Measurements from ENCODE around the gene PRKAB2.
"Not testable (repeated sequence)": the region's sequence is repeated elsewhere in the genome, so short reads cannot be mapped to it uniquely, and the experiment has no call there.

PRKAB2 gene, protein sequence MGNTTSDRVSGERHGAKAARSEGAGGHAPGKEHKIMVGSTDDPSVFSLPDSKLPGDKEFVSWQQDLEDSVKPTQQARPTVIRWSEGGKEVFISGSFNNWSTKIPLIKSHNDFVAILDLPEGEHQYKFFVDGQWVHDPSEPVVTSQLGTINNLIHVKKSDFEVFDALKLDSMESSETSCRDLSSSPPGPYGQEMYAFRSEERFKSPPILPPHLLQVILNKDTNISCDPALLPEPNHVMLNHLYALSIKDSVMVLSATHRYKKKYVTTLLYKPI

GRCh38 chr1:147172168-147173016 lies at the start of gene PRKAB2:
TSS of gene PRKAB2 (minus strand) at chr1:147172470. CDS start at chr1:147172144, 326 bp downstream.
- peak; percentile 97 for DNase-seq (ENCODE audit: low spot score)

DNA sequence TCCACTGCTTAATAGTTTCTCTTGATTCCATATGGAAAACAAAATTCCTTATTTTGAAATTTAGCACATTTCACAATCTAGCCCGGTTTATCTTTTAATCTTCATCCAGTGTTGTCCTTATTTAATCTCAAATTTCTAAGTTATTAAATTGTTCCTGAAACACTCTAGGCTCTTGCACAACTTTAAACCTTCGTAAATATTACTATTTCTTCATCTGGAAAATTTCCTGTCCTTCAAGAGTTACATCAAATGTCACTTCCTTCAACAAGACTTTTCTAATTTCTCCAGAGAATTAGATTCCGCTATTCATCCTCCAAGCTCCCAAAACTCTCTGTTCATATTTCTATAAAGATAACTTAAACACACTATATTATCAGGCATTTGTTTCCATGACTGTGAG lies 46.3 kb upstream of the PRKAB2 start:
- no peak for DNase-seq (ENCODE audit: low spot score)

DNA sequence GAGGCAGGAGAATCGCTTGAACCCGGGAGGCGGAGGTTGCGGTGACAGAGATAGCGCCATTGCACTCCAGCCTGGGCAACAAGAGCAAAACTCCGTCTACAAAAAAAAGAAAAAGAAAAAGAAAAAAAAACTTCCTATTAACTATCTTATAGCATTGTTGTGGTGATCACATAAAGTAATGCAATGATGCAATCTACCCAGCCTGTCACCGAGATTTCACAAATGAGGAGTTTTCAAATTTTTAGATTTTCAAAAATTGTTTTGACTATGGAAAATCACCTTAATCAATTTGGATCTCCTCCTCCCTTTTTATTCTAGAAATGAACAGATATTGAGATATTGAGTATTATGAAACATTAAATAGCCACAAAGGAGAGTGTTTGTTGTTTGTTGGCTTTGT lies 44.9 kb upstream of the PRKAB2 start:
- DNase-seq (ENCODE audit: low spot score), result no peak

DNA sequence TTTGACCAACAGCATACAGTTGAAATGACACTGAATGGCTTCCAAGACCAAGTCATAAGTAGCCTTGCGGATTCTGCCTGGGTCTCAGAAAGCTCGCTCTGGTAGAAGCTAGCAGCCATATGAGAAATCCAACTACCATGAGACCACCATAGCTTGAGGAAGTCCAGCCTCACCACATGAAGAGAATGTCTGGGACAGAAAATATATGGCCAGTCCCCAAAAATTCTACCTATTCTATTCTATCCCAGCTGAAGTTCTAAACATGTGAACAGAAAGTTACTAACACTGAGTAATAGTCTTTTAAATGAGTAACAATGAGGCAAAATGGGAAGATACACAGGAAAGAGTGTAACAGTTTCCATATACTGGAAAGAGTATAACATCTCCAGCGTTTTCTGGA lies 43.9 kb upstream of the PRKAB2 start:
- DNase-seq (ENCODE audit: low spot score), result no peak

DNA sequence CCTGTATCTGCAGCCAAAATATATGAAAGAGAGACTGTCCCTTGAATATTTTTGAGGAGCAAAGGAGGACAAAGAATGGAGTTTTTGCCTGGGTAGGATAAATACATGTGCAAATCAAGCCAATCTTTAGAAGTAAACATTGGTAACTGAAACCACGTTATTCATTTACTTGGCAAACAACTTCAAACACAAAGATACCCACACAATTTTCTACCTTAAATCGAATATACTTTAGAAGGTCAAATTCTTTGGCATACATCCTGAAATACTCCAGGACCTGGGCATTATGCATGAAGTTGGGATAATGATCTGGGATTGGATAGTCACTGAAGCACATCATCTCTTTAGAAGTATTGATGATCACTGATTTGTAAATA lies 43.3 kb upstream of the PRKAB2 start:
- no peak for DNase-seq (ENCODE audit: low spot score)

DNA sequence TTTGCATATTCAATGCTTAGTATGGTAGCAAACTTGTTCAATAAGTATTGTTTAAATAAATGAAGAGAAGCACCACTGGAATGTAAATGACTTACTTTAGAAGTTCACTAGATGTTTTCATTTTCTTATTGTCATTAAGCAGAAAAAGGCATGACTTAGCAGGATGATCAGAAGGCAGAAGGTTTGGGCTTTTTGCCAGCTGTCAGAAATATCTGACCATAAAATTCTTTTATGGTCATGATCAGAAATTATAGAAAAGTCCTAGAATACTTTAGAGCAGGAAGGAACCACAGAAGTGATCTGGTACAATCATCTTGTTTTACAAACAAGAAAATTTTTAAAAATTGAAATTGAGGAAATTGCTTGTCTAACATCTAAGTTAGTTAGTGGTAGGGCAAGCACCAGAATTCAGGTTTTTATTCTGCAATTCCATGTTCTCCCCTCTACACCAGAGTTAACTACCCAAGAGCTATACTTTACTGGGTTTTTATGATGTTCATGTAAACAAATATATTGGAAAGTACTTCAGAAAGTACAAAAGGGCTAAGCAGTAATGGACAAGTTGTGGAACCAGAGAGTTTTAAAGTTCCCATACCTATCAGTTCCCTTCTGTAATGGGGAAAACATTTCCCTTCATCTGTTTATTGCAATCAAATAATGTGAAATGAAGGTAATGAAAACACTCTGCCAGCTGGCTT lies 42.7 kb upstream of the PRKAB2 start:
- DNase-seq (ENCODE audit: low spot score), result no peak

GRCh38 chr1:147214325-147214724 lies 42.1 kb upstream of the PRKAB2 start:
- no peak for DNase-seq (ENCODE audit: low spot score)

DNA sequence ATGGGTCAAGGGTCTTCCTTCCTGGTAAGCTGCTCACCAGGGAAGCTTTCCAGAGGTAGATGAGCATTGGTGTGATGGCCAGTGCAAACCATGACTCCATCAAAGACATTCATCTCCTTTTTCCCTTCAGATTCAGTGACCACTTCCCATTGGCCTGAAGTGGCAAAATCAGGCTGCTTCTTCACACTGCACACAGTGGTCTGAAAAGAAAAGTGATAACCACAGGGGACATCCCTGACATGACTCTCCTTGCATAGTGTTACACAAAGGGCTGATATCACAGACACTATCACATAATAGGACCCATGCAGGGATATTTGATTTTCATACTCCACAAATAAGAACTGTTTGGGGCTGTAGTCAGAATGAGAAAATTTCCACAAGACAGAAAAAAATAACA lies 41.0 kb upstream of the PRKAB2 start:
- no peak for DNase-seq (ENCODE audit: low spot score)

- no peak for DNase-seq (ENCODE audit: low spot score)
These were observed 39.3 kb upstream of the PRKAB2 start for GRCh38 chr1:147211577-147211976.

GRCh38 chr1:147210987-147211386 lies 38.7 kb upstream of the PRKAB2 start:
- DNase-seq (ENCODE audit: low spot score), result no peak

DNA sequence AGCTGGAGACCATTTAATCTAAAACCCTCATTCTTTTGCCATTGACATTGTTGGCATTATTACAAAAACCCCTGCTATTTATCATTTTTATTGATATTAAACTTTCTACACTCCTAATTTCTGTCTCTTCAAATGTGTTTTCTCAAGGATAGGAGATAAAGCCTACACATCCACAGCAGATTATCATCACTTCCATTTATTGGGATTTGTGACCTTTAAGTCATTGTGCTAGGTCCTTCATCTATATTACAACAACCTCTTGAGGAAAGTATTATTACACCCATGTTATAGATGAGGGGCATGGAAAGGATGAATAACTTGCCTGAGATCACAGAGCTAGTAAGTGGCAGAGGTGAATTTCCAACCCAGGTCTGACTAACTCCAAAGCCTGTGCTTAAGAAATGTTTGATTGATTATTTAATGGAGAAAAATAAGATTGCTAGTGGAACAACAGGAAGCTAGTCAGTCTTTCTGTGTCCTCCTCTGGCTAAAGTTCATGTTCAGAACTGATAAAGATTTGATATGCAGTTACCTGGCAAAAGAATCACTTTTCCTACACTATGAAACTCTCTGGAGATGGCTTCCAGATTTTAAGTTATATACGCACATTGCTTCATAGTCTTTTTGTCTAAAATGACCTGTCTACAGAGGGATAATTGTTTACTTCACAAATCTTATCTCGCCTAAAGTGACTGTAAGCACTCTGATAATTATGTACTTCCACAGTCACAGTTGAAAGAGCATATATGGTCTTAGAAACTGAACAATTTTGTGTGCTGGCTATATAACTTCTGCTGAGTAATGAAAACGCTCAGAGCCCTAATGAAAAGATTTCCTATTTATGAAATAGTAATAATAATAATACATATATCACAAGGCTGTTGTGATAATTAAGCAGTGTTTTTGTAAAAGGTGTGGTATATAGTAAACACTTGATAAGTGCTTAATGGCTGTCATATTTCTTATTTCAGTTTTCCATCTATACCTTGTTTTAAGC lies 37.9 kb upstream of the PRKAB2 start:
- no peak for DNase-seq (ENCODE audit: low spot score)

DNA sequence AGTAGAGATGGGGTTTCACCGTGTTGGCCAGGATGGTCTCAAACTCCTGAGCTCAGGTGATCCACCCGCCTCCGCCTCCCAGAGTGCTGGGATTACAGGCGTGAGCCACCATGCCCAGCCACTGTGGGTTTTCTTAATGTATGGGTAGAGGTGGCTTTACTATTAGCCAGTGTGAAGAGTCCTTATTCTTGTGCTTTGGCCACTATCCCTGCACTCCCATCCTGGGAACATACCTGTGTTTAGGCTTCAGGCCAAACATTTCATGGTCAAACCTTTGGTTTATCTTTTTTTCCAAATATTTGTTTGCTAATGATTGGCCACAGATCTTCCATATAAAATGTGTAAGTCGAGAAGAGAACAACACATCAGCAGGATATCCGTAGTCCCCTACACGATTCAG lies 36.3 kb upstream of the PRKAB2 start:
- no peak for DNase-seq (ENCODE audit: low spot score)

GRCh38 chr1:147207192-147207591 lies 34.9 kb upstream of the PRKAB2 start:
- no peak for DNase-seq (ENCODE audit: low spot score)

DNA sequence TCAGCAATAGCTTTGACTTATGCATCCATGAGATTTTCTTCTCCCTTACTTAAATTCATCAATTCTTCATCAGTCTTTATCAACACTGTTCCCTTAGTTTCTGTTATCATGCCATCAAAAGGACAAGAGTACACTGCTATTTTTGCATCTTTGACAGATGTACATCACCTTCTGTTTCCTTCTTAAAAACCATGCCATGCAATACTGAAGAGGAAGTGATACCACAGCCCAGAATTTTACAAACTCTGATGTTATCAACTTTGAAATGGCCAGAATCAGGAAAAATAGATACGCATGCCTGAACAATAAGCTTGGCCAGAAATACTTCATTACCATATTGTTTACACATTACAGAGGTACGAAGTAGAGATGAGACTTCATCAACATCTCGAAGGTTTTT lies 31.8 kb upstream of the PRKAB2 start:
- DNase-seq (ENCODE audit: low spot score), result no peak

GRCh38 chr1:147202576-147202975 lies 30.3 kb upstream of the PRKAB2 start:
- DNase-seq (ENCODE audit: low spot score), result no peak

DNA sequence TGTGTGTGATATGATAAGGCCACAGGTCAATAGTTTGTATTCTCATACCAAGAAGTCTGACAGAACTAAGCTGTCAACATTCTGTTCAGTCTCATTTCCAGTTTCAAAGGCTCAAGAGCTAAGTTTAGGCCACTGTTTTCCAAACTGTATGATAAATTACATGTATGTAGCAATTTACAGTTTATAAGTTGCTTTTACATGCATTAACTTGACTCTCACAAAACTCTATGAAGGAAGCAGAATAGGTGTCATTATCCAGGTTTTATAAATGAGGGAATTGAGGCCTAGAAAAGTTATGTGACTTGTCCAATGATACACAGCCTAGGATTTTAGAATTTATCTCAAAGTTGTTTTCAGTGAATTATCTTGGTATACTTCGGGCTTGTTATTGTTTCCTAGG lies 29.5 kb upstream of the PRKAB2 start:
- no peak for DNase-seq (ENCODE audit: low spot score)

GRCh38 chr1:147201276-147201675 lies 29.0 kb upstream of the PRKAB2 start:
- DNase-seq (ENCODE audit: low spot score), result no peak

DNA sequence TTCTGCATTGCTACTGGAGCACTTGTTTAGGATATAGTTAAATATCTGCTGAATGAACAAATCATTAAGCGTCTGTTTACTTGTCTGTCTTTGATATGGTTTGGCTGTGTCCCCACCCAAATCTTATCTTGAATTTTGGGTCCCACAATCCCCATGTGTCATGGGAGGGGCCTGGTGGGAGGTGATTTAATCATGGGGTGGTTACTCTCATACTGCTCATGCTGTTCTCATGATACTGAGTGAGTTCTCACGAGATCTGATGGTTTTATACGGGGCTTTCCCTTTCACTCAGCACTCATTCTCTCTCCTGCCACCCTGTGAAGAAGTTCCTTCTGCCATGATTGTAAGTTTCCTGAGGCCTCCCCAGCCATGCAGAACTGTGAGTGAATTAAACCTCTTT lies 25.1 kb upstream of the PRKAB2 start:
- not testable (repeated sequence) for DNase-seq (ENCODE audit: low spot score)

DNA sequence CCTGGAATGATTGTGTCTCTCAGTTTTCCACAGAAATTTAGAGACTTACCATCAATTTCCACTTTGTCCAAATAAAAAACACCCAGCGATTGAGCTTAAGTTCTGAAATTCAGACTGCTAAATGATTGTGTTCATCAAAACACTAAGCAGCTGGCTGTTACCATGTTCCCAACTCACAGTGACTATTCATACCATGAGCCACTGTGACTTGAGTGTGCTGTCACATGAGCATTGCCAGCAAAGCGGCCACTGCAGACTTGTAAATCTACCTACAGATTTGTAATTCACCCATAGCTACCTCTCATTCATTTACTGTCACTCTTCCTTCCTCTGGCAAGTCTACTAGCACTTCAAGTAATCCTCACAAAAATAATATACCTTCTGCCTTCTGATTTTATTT lies 17.2 kb upstream of the PRKAB2 start:
- DNase-seq (ENCODE audit: low spot score), result no peak

DNA sequence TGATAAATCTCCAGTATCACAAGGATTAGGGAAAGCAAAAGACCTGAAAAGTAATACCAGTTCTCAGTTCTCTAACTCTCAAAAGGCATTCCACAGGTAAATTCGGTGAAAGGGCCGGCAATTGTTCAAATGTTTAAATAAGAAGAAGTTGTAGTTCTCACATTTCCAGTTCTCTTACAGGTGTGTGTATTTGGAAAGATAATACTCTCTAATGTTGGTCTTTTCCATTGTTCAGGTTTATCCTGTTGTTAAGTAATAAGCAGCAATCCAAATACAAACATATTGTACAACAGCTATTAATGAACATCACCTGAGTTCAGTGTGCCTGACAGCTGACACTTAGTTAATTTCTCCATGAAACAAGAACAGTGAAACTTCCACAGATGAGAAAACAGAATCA lies 13.2 kb upstream of the PRKAB2 start:
- no peak for DNase-seq (ENCODE audit: low spot score)

GRCh38 chr1:147177611-147178380 lies 5.5 kb upstream of the PRKAB2 start:
- no peak for DNase-seq (ENCODE audit: low spot score)
